ENCODE measurements around the gene MAML1.

MAML1 gene

GRCh38 chr5:179822059-179822432 lies 89.4 kb downstream of the MAML1 start:
- DNase-seq (ENCODE audit: low read depth, low spot score) = no peak

GRCh38 chr5:179822444-179822990 lies 89.9 kb downstream of the MAML1 start:
- no peak for DNase-seq (ENCODE audit: low read depth, low spot score)

GRCh38 chr5:179823937-179824744 lies 91.5 kb downstream of the MAML1 start:
- no peak for DNase-seq (ENCODE audit: low read depth, low spot score)

- no peak for DNase-seq (ENCODE audit: low read depth, low spot score)
Measured at GRCh38 chr5:179824745-179825112, 92.1 kb downstream of the MAML1 start.

DNA sequence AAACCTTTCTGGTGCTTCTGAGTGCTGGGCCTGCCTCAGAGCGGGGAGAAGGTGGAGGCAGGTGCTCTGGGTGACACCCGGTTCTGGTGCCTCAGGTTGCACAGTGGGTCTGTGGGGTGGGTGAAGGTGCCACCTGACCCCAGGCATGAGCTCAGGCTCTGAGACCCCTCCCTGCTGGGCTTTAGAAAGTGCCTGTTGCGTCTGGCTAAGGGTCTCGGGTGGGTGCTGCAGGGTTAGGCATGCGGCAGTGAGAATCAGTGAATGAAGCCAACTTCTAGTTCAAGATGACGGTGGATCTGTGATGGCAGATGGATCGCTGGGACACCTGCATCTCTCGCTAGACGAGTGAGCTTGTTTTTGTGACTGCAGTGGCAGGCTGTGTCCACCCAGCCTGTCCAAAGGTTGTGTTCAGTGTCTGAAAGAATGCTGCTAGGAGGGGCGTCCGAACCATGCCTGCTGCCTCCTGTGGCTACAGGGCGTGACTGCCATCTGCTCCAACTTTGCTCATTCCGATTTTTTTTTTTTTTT lies 93.1 kb downstream of the MAML1 start:
- no peak for DNase-seq (ENCODE audit: low read depth, low spot score)
